ENCODE measurements around the gene SLC16A3.

SLC16A3 gene

GRCh38 chr17:82267575-82268379, 38.9 kb downstream of the SLC16A3 start (continued):
- TF ChIP-seq INSM2 (tag by site-specific recombination; IDR thresholded peaks at IDR 0.05), result peak; percentile 55
- no peak for TF ChIP-seq ZNF335 (tag by site-specific recombination; conservative IDR thresholded peaks at IDR 0.05)
- TF ChIP-seq ZNF629 (tag by site-specific recombination; IDR thresholded peaks at IDR 0.05), result peak; percentile 87
- 0 out of 2 replicates have a peak, but pooled peaks have one; percentile 6 for TF ChIP-seq KLF9 (tag by site-specific recombination; IDR thresholded peaks at IDR 0.05; ENCODE audit: low read depth)
- no peak for TF ChIP-seq PRDM4 (tag by site-specific recombination; IDR thresholded peaks at IDR 0.05)
- no peak for TF ChIP-seq YY2 (tag by site-specific recombination; IDR thresholded peaks at IDR 0.05)
- no peak for TF ChIP-seq ZNF426 (tag by site-specific recombination; IDR thresholded peaks at IDR 0.05)
- TF ChIP-seq WT1 (tag by site-specific recombination; IDR thresholded peaks at IDR 0.05), result no peak
- no peak for TF ChIP-seq ZNF174 (tag by site-specific recombination; IDR thresholded peaks at IDR 0.05)
- no peak for TF ChIP-seq ZNF580 (tag by site-specific recombination; IDR thresholded peaks at IDR 0.05)
- TF ChIP-seq ZNF416 (tag by site-specific recombination; IDR thresholded peaks at IDR 0.05), result no peak
- TF ChIP-seq ATF2 (tag by site-specific recombination; IDR thresholded peaks at IDR 0.05; ENCODE audit: low read depth), result peak; percentile 75
- TF ChIP-seq ZSCAN30 (tag by site-specific recombination; IDR thresholded peaks at IDR 0.05), result no peak
- TF ChIP-seq ZNF747 (tag by site-specific recombination; IDR thresholded peaks at IDR 0.05), result no peak
- no peak for TF ChIP-seq YY1 (tag by site-specific recombination; IDR thresholded peaks at IDR 0.05)
- no peak for TF ChIP-seq ZNF658 (tag by site-specific recombination; IDR thresholded peaks at IDR 0.05)
- no peak for TF ChIP-seq ZNF175 (tag by site-specific recombination; IDR thresholded peaks at IDR 0.05)
- TF ChIP-seq GLIS1 (tag by site-specific recombination; IDR thresholded peaks at IDR 0.05), result peak; percentile 76
- no peak for TF ChIP-seq ZBTB7A (tag by site-specific recombination; IDR thresholded peaks at IDR 0.05; ENCODE audit: low read depth)
- peak; percentile 83 for TF ChIP-seq ZEB2 (tag by site-specific recombination; IDR thresholded peaks at IDR 0.05)
- no peak for TF ChIP-seq ZNF791 (tag by site-specific recombination; IDR thresholded peaks at IDR 0.05)
- no peak for TF ChIP-seq ZNF488 (tag by site-specific recombination; IDR thresholded peaks at IDR 0.05)
- no peak for TF ChIP-seq ZBTB20 (tag by site-specific recombination; IDR thresholded peaks at IDR 0.05)
- TF ChIP-seq ZNF184 (tag by site-specific recombination; IDR thresholded peaks at IDR 0.05), result peak; percentile 78; the same call in 1 of the 2 replicates
- no peak for TF ChIP-seq ZSCAN18 (tag by site-specific recombination; IDR thresholded peaks at IDR 0.05)
- TF ChIP-seq ZNF274 (IDR thresholded peaks at IDR 0.05; ENCODE audit: low read length), result no peak
- no peak for TF ChIP-seq ZNF274 (tag by site-specific recombination; IDR thresholded peaks at IDR 0.05; ENCODE audit: borderline replicate concordance)
- no peak for TF ChIP-seq BCL11B (tag by site-specific recombination; IDR thresholded peaks at IDR 0.05; ENCODE audit: low read depth)
- TF ChIP-seq GLI4 (tag by site-specific recombination; IDR thresholded peaks at IDR 0.05), result 0 out of 2 replicates have a peak, but pooled peaks have one; percentile 63
- no peak for TF ChIP-seq ZNF114 (tag by site-specific recombination; IDR thresholded peaks at IDR 0.05)
- TF ChIP-seq ZNF433 (tag by site-specific recombination; IDR thresholded peaks at IDR 0.05; ENCODE audit: low read depth), result no peak

Data from HEK293 (cell line).